IPS-20b (cell line): ENCODE results near the gene TRPM2.
"Not testable (repeated sequence)": the region's sequence is repeated elsewhere in the genome, so short reads cannot be mapped to it uniquely, and the experiment has no call there.

Experiments used
- H3K27ac ChIP-seq: one replicate; pipeline ENCODE4 v1.5.1; 2013; ENCODE audit warnings: low read length
- H3K27me3 ChIP-seq: 2 replicates; pipeline ENCODE4 v1.6.1; 2013; ENCODE audit warnings: mild to moderate bottlenecking, low read length, inconsistent platforms; ENCODE audit not compliant: insufficient read depth
- H3K36me3 ChIP-seq: 2 replicates; pipeline ENCODE4 v1.6.1; 2013; ENCODE audit warnings: low read depth, mild to moderate bottlenecking, inconsistent platforms, low read length, moderate library complexity; ENCODE audit not compliant: insufficient read depth
- H3K4me1 ChIP-seq: 2 replicates; pipeline ENCODE4 v1.6.1; 2013; ENCODE audit warnings: mild to moderate bottlenecking, control low read depth, inconsistent platforms, low read length, moderate library complexity; ENCODE audit not compliant: insufficient read depth
- H3K4me3 ChIP-seq: 2 replicates; pipeline ENCODE4 v1.5.1; 2013; ENCODE audit warnings: mild to moderate bottlenecking, low read length, inconsistent platforms
- H3K9ac ChIP-seq: 2 replicates; pipeline ENCODE4 v1.6.1; 2013; ENCODE audit warnings: low read depth, mild to moderate bottlenecking, inconsistent platforms, low read length, moderate library complexity
- H3K9me3 ChIP-seq: 2 replicates; pipeline ENCODE4 v1.6.1; 2013; ENCODE audit warnings: mild to moderate bottlenecking, low read depth, low read length, inconsistent platforms; ENCODE audit not compliant: insufficient read depth

Gene TRPM2

DNA sequence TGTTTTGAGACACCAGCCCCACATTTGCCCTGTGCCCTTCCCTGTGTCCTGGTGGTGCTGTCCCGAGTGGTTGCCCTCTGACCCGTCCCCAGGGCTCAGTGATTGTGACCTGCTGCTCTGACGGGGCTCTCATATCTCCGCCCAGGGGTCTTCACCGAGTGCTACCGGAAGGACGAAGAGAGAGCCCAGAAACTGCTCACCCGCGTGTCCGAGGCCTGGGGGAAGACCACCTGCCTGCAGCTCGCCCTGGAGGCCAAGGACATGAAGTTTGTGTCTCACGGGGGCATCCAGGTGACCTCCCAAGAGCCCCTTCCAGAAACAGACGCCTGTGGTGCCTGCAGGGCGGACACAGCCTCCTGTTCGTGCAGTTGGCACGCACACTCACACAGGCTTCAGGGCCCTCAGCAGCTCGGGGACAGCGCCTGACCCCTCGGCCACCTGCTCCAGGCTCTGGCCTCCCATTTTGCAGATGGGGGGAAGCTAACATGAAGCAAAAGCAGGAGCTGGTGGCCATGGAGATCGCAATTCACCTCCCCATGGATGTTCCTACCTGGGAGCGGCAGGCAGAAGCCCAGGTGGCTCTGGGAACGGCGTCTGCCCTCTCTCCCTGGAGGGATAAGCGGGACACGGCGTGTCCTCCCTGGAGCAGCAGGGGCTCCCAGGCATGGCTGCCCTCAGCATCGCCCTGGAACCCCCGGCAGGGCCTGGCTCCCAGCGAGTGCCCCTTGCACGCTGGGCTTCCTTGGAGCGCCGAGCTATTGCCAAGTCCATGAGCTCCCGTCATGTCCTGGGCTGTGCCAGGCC is 45.9 kb downstream of the TRPM2 start:
- Histone ChIP-seq H3K27me3 (no peaks in the 10 kb centered on the region), H3K9me3 (peaks cover 12% of the 10 kb centered on the region), H3K27ac (no peak overlapping the region), H3K4me1 (no peaks in the 10 kb centered on the region), H3K9ac (no peak overlapping the region), H3K36me3 (no peaks in the 10 kb centered on the region), H3K4me3 (no peak overlapping the region)

DNA sequence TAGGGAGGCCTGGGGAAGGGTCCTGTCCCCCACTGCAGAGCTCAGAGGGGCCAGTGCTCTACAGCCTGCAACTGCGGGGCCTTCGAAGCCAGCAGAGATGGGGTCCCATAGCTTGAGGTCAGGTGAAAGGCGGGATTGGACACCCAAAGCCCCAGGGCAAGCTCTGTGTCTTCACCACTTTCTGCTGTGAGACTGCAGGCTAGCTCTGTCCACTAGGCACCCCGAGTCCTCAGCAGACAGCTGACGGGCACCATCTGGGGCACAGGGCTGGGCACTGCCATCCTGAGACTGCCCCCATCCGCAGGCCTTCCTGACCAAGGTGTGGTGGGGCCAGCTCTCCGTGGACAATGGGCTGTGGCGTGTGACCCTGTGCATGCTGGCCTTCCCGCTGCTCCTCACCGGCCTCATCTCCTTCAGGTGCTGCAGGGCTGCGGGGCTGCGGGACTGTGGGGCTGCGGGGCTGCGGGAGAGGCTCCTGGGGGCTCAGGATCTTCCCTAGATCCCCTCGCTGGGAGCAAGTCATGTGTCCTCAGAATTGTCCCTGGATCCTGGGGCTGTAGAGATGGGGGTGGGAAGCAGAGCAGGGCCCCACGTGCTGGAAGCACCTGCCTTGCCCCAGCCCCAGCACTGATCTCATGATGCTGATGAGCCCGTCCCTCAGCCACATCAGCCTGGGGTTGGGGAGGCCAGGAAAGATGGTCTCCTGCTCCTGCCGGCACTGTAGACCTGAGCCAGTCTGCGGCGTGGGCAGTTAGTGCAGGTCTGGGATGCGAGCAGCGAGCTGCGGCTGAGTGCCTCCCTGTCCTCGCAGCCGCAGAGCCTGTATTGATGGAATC is 46.8 kb downstream of the TRPM2 start:
- H3K36me3 ChIP-seq: no peaks in the 10 kb centered on the region
- H3K27ac ChIP-seq: no peak overlapping the region
- peaks cover 17% of the 10 kb centered on the region for H3K9me3 ChIP-seq
- no peak overlapping the region for H3K9ac ChIP-seq
- no peak overlapping the region for H3K4me3 ChIP-seq
- H3K27me3 ChIP-seq: no peaks in the 10 kb centered on the region
- H3K4me1 ChIP-seq: no peaks in the 10 kb centered on the region

- H3K4me3 ChIP-seq: no peak overlapping the region
- H3K36me3 ChIP-seq: no peaks in the 10 kb centered on the region
- H3K9ac ChIP-seq: no peak overlapping the region
- H3K4me1 ChIP-seq: no peaks in the 10 kb centered on the region
- peaks cover 17% of the 10 kb centered on the region for H3K9me3 ChIP-seq
- H3K27ac ChIP-seq: no peak overlapping the region
- no peaks in the 10 kb centered on the region for H3K27me3 ChIP-seq
Measured at GRCh38 chr21:44400791-44401385, 47.5 kb downstream of the TRPM2 start.

GRCh38 chr21:44401386-44402160 is 48.2 kb downstream of the TRPM2 start:
- no peak overlapping the region for H3K9ac ChIP-seq
- peaks cover 17% of the 10 kb centered on the region for H3K9me3 ChIP-seq

DNA sequence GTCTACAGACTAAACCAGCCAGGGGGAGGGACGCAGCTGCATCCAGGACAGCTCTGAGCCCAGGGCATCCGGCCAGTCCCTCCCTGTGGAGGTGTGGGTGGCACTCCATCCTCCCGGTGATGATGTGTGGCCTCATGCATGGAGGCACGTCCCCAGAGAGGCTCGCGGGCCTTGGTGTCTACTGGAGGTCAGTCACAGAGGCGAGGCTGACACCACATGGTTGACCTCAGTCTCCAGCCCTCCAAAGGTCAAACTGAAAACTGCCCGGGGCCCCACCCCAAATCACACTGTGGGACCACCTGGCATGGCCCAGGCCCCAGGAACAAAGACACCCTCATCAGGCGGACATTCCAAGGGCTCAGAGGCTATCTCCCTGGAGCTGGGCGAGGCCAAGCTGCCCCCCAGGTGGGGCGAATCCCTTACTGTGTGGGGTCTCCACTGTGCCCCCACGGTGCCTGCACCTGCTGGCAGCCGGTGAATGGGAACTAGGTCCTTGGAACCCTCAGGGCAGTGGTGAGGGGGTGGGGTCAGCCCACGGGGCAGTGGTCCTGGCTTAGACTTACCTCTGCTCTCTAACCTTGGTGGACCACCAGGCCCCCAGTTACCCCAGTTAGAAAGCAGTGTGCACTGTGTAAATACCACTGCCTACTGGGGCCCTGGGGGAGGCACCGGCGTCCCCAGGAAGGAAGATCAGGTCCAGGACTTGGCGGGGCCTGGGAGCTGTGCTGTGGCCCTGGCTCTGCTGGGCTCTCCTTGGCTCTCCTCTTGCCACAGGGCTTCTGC is 49.1 kb downstream of the TRPM2 start:
- no peak overlapping the region for H3K9ac ChIP-seq
- H3K27me3 ChIP-seq: no peaks in the 10 kb centered on the region
- peaks cover 19% of the 10 kb centered on the region for H3K9me3 ChIP-seq
- H3K27ac ChIP-seq: no peak overlapping the region
- no peaks in the 10 kb centered on the region for H3K36me3 ChIP-seq
- H3K4me1 ChIP-seq: no peaks in the 10 kb centered on the region
- no peak overlapping the region for H3K4me3 ChIP-seq

More at GRCh38 chr21:44401386-44402160, 48.2 kb downstream of the TRPM2 start:
- H3K36me3 ChIP-seq: no peaks in the 10 kb centered on the region
- H3K27me3 ChIP-seq: no peaks in the 10 kb centered on the region
- H3K4me3 ChIP-seq: no peak overlapping the region
- H3K27ac ChIP-seq: no peak overlapping the region
- H3K4me1 ChIP-seq: no peaks in the 10 kb centered on the region

DNA sequence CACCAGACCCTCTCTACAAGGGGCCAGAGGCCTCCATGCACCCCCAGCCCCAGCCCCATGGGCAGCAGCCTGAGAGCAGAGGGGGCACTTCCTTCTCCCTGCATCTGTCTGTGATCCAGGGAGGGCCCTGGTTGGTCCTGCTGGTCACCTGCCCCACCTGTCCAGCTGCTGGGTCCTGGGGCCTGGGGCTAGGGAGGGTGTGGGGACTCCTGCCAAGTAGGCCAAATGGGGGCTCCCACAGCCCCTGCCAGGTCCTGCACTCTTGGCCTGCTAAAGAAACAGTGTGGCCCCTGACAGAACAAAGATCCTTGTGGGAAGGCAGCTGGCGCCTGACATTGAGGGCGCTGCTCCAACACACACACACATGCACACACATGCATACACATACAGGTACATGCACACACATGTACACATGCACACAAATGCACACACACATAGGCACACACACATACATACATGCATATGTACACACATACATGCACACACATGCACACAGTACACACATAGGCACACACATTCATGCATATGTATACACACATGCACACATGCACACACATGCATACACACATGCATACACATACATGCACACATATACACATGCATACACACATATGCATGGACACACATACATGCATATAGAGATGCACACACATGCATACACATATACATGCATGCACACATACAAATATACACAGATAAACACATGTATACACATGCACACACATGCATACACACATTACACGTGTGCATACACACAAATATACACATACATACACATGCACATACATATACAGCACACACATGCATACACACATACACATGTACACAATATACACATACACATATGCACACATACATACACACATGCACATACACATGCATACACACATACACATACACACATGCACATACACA is 49.9 kb downstream of the TRPM2 start:
- peaks cover 22% of the 10 kb centered on the region for H3K9me3 ChIP-seq
- no peak overlapping the region for H3K27ac ChIP-seq
- H3K9ac ChIP-seq: no peak overlapping the region
- no peaks in the 10 kb centered on the region for H3K36me3 ChIP-seq
- no peaks in the 10 kb centered on the region for H3K27me3 ChIP-seq
- H3K4me3 ChIP-seq: no peak overlapping the region
- H3K4me1 ChIP-seq: no peaks in the 10 kb centered on the region

DNA sequence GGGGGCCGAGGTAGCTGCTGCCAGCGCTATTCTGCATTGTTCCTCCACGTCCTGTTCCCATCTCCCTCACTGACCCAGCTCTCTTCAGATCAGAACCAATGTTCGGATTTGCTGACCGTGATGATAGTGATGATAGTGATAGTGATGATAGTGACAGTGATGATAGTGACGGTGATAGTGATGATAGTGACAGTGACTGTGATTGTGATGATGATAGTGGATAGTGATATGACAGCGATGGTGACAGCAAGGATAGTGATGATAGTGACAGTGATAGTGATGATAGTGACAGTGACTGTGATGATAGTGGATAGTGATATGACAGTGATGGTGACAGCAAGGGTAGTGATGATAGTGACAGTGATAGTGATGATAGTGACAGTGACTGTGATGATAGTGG is 51.1 kb downstream of the TRPM2 start:
- H3K9me3 ChIP-seq: peaks cover 23% of the 10 kb centered on the region
- not testable (repeated sequence) for H3K9ac ChIP-seq, H3K4me3 ChIP-seq, H3K27me3 ChIP-seq, H3K27ac ChIP-seq, H3K36me3 ChIP-seq, H3K4me1 ChIP-seq

DNA sequence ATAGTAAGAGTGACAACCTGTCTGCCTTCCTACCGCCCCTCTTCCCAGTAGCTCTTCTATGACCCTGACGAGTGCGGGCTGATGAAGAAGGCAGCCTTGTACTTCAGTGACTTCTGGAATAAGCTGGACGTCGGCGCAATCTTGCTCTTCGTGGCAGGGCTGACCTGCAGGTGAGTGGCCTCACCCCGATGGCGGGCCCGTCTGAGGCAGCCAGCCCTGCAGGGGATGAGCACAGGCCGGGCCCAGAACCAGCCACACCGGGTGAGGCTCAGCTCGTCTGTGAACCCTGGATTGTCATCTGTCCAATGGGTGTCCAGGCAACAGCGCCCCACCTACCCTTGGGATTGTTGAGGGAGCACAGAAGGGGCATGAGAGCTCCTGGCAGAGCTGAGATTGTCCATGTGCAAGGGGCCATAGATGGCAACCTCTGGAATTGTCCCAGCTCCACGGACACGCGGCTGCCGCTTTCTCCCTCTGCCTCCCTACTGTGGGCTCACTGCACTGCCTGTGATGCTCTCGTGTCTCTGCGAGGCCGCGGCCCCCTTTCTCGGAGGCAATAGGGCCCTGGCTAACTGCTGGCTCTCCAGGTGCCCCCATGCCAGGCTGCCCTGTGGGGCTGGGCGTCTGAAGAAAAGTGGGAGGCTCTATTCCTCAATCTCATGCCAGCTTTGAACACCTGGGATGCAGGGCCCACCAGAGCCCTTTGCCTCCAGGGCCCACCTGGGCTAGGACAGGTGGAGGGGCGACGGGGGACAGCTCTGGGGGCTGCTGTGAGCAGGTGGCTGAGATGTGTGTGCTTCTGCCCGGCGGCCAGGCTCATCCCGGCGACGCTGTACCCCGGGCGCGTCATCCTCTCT is 51.9 kb downstream of the TRPM2 start:
- Histone ChIP-seq H3K9me3 (peaks cover 23% of the 10 kb centered on the region), H3K27ac (no peak overlapping the region), H3K36me3 (no peaks in the 10 kb centered on the region)

GRCh38 chr21:44405948-44406872 is 52.8 kb downstream of the TRPM2 start:
- H3K9me3 ChIP-seq: peaks cover 23% of the 10 kb centered on the region
- H3K27ac ChIP-seq: no peak overlapping the region
- no peaks in the 10 kb centered on the region for H3K27me3 ChIP-seq
- H3K4me1 ChIP-seq: no peaks in the 10 kb centered on the region
- no peak overlapping the region for H3K9ac ChIP-seq
- no peak overlapping the region for H3K4me3 ChIP-seq
- H3K36me3 ChIP-seq: no peaks in the 10 kb centered on the region

More for the DNA sequence above, 51.9 kb downstream of the TRPM2 start:
- Histone ChIP-seq H3K4me3 (no peak overlapping the region), H3K27me3 (no peaks in the 10 kb centered on the region), H3K9ac (no peak overlapping the region), H3K4me1 (no peaks in the 10 kb centered on the region)
